Ovary (tissue), 9 donors: ENCODE data around the gene CTCFL. TPM values are rescaled to one million over a fixed set of nuclear protein-coding genes. Genes with fewer than 3 reads are reported as not detected.

Source experiments
- DNase-seq, 5 donors: peaks; one replicate each; pipeline ENCODE4 v3.0.0-alpha.2; 2019 to 2020
- H3K27ac ChIP-seq, 2 donors: fragments of 200-600 bp; one replicate each; pipeline versions ENCODE4 v1.5.1 to v1.8.0; 2019 to 2022
- H3K27me3 ChIP-seq: fragments of 200-600 bp; one replicate; pipeline ENCODE4 v1.8.0; 2022
- H3K36me3 ChIP-seq: fragments of 200-600 bp; sonication (generic); one replicate; pipeline ENCODE4 v1.5.1; 2019
- H3K4me1 ChIP-seq: one replicate; pipeline ENCODE4 v1.8.1; 2013; ENCODE audit warnings: mild to moderate bottlenecking, moderate library complexity; ENCODE audit not compliant: insufficient read depth
- H3K4me3 ChIP-seq: fragments of 200-600 bp; sonication (generic); one replicate; pipeline ENCODE4 v1.5.1; 2017
- H3K9me3 ChIP-seq, 2 donors: fragments of 200-600 bp in 1 of 2; sonication (generic) in 1 of 2; one replicate each; pipeline versions ENCODE4 v1.5.1 to v1.8.1; 2013 to 2019; ENCODE audit warnings: mild to moderate bottlenecking in 1 of 2, moderate library complexity in 1 of 2
- CTCF ChIP-seq, 3 donors: fragments of 450-650 bp in 2 of 3; fragments of 200-600 bp in 1 of 3; IDR thresholded peaks; one replicate each; pipeline versions ENCODE4 v1.5.1 to v1.8.0; 2016 to 2022; ENCODE audit warnings: antibody characterized with exemption in 3 of 3, mild to moderate bottlenecking in 1 of 3
- EP300 ChIP-seq: sonication (generic); formaldehyde crosslinking; IDR thresholded peaks from one replicate; pipeline ENCODE4 v1.6.1; 2017; ENCODE audit warnings: antibody characterized with exemption
- POLR2A ChIP-seq: fragments of 450-650 bp; IDR thresholded peaks from one replicate; pipeline ENCODE4 v1.6.1; 2017; ENCODE audit warnings: antibody characterized with exemption, mild to moderate bottlenecking, moderate library complexity
- WGBS, 3 donors: extraction: QIAGEN DNeasy Blood & Tissue Kit in 1 of 3; methylation state at CpG; one replicate each; pipeline versions ENCODE4 v1.1.5 to v1.1.7; 2013 to 2017; 5-methylcytosine and 5-hydroxymethylcytosine counted together
- intact Hi-C, 4 donors: fragments of 100-400 bp; cut with DNase I; formaldehyde crosslinking; loops; one replicate each; pipeline versions ENCODE4 v1.11.0 to v1.15.1; 2022 to 2023
- polyA plus RNA-seq, 2 donors: library from polyadenylated mRNA; stranded (reverse); fragments of 200-250 nt in 1 of 2; fragments of 350-450 nt in 1 of 2; fragmentation: Illumina TruSeq in 1 of 2; extraction: RNeasy Lipid Tissue Mini Kit (QIAGEN cat#74804) in 1 of 2; gene quantifications; one replicate each; pipeline ENCODE4 v1.2.3, GENCODE V29; 2013 to 2014
- total RNA-seq, 7 donors: library from RNA; depleted of rRNA in 2 of 7; stranded (reverse); fragments of >200 nt in 2 of 7; fragmentation: NEBNext Ultra II Directional in 3 of 7; extraction: Animal tissue kit (Norgen Biotek cat#: 25700) in 3 of 7; gene quantifications; one replicate each; pipeline versions ENCODE4 v1.1.0 to v1.2.4, GENCODE V29; 2016 to 2023
- donor health status: DM: no; HTN: no; CAD: no; lungs with moderate emphysema.
- donor health status: DM: no; HTN: no; CAD: no.
- donor health status: Bipolar disorder and iron deficiency.
- donor health status: DM: yes; HTN: yes; CAD: no.
- donor health status: DM: no; HTN: no; CAD: no.
- donor health status: DM: yes; HTN: yes; CAD: no.

Gene CTCFL
- total and polyA plus RNA-seq, 9 donors = 0.01 to 0.92 (median 0.17) TPM; not detected in 5

DNA sequence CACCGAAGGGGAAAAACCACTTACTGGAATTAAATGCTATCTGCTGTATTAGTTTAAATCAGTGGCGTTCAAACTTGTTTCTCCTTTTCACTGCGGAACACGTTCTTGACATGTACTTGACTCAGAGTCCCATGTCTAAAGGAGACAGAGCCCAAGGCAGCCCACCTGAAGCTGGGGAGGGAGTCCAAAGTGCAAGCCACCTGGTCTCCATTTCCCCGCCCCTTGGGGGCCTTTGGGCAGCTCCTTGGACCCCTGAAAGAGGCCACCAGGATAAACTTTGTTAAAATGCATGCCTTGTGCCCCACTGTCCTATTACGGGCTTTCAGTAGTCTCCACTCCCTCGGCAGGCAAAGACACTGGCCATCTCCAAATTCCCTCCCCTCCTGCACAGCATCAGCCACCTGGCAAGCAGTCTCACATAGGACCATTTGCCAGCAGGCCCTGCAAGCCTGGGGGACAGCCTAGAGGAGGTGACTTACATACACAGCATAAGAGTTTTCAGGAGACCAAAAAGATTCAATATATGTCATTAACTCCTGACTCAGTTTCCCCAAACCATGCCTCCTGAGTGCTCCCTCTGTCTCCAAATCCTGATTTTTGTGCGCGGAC, 42.6 kb upstream of the CTCFL start:
- H3K27me3 ChIP-seq = no peaks in the 10 kb centered on the region
- H3K9me3 ChIP-seq = no peaks in the 10 kb centered on the region
- no peak overlapping the region for H3K27ac ChIP-seq
- H3K4me3 ChIP-seq = no peak overlapping the region
- no peaks in the 10 kb centered on the region for H3K36me3 ChIP-seq
- no peaks in the 10 kb centered on the region for H3K4me1 ChIP-seq
- no peak for DNase-seq
- no peak for TF ChIP-seq POLR2A
- TF ChIP-seq CTCF (IDR thresholded peaks at IDR 0.05) = no peak
- TF ChIP-seq EP300 = no peak
- 74 to 78% (median 77%) methylated on average over 9 of the region's 9 CpGs for WGBS, 3 donors
- intact Hi-C loops = no loop called here

GRCh38 chr20:57566803-57567459, 42.0 kb upstream of the CTCFL start:
- TF ChIP-seq POLR2A (no peak), EP300 (no peak), CTCF (IDR thresholded peaks at IDR 0.05) (no peak)
- Histone ChIP-seq H3K36me3 (no peaks in the 10 kb centered on the region), H3K27ac (no peak overlapping the region), H3K4me1 (no peaks in the 10 kb centered on the region), H3K4me3 (no peak overlapping the region), H3K9me3 (no peaks in the 10 kb centered on the region), H3K27me3 (no peaks in the 10 kb centered on the region)
- WGBS, 3 donors = 70 to 76% (median 73%) methylated on average over 10 of the region's 10 CpGs
- intact Hi-C loops = no loop called here
- no peak for DNase-seq

DNA sequence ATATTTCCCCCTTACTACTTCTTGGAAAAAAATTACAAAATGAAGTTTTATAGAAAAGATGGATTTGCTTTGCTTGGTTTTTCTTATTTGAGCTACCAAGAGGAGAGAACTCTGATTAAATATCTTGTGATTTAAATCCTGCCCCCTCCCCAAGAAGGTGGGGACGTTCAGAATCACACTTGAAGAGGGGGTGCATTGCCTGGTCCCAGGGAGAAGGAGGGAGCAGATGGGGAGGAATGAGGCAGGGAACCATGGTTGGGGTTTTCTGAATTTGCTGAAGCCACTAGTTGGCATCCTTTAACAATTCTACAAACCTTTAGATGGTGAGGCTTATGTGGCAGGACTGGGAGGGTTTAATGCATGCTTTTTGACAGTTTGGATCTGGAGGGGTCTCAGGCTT, 41.5 kb upstream of the CTCFL start:
- no peak for DNase-seq

GRCh38 chr20:57564951-57565642, 40.2 kb upstream of the CTCFL start:
- TF ChIP-seq EP300 (no peak), CTCF (IDR thresholded peaks at IDR 0.05) (no peak), POLR2A (no peak)
- H3K9me3 ChIP-seq = no peaks in the 10 kb centered on the region
- H3K27ac ChIP-seq = no peak overlapping the region
- no peaks in the 10 kb centered on the region for H3K27me3 ChIP-seq
- intact Hi-C loops = no loop called here
- peaks cover 5% of the 10 kb centered on the region for H3K4me1 ChIP-seq
- WGBS, 3 donors = 86 to 92% (median 88%) methylated on average over 11 of the region's 11 CpGs
- H3K4me3 ChIP-seq = no peak overlapping the region
- H3K36me3 ChIP-seq = no peaks in the 10 kb centered on the region
- DNase-seq = no peak

More for the DNA sequence above, 41.5 kb upstream of the CTCFL start:
- TF ChIP-seq POLR2A = no peak
- no peak for TF ChIP-seq CTCF (IDR thresholded peaks at IDR 0.05)
- no peak for TF ChIP-seq EP300
- H3K27ac ChIP-seq = no peak overlapping the region
- H3K27me3 ChIP-seq = no peaks in the 10 kb centered on the region
- no peaks in the 10 kb centered on the region for H3K9me3 ChIP-seq
- intact Hi-C loops = no loop called here
- 11 to 26% (median 13%) methylated on average over 1 of the region's 1 CpG for WGBS, 3 donors
- H3K36me3 ChIP-seq = no peaks in the 10 kb centered on the region
- peaks cover under 1% of the 10 kb centered on the region for H3K4me1 ChIP-seq
- H3K4me3 ChIP-seq = no peak overlapping the region
